ENCODE measurements around the gene MTUS2. TPM values are rescaled to one million over a fixed set of nuclear protein-coding genes. Genes with fewer than 3 reads are reported as not detected.

Gene MTUS2
- total RNA-seq, 1 experiment from 2014 or later = not detected

DNA sequence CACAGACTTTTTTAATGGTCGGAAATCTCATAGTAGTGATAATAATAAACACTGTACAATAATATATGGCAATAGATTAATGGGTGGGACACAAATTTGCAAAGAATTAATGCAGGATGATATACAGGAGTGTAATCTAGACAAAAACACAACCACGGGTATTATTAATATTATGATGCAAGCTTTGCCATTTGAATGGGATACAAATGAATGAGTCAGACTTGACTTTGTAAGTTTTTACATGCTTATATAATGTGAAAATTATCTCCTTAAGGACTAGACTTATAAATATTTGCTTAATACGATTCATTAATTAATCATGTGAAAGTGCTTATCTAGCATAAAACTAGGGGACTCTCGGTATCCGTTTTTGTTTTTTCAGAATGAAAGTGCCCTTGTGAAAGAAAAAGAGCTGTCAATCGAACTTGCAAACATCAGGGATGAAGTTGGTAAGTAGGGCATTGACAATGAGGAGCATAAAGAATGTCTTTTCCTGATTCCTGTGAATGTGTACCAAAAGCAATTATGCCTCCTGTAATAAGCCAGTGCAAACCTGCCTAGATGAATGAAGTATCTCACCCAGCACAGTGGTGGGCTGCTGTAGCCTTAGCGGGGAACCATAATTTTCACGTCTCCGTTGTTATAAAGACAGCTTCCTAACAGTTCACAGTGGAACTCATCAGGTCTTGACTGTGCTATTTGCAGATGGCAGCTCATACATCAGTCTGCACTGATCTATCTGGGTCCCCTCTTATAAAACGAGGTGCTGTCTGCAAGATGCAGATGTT lies 619.7 kb downstream of the MTUS2 start:
- Histone ChIP-seq H3K79me2 (ENCODE audit: low read length) (no peaks in the 10 kb centered on the region), H3K27me3 (ENCODE audit: low read length) (peaks cover 39% of the 10 kb centered on the region), H3K9ac (ENCODE audit: low read length) (no peak overlapping the region), H3K9me2 (replicated peaks; ENCODE audit: low read length) (no peaks in the 10 kb centered on the region), H3K9me3 (ENCODE audit: low read length) (no peaks in the 10 kb centered on the region), H2AFZ (ENCODE audit: low read length) (no peak overlapping the region), H3K27ac (ENCODE audit: low read length) (no peak overlapping the region), H3K36me3 (ENCODE audit: low read depth, low read length) (no peaks in the 10 kb centered on the region), H3K4me3 (ENCODE audit: low read length) (no peak overlapping the region), H4K20me1 (ENCODE audit: low read length) (no peaks in the 10 kb centered on the region), H3K4me2 (ENCODE audit: low read length) (no peak overlapping the region), H3K4me1 (ENCODE audit: insufficient read depth, low read length) (peaks cover 3% of the 10 kb centered on the region; the same call in 1 of the 2 replicates), H3F3A (ENCODE audit: low read length, unreplicated experiment) (no peaks in the 10 kb centered on the region)
- ChIA-PET POLR2A (ENCODE audit: unreplicated experiment) (no interaction called here), CTCF (no interaction called here)
- intact Hi-C loops (cut with micrococcal nuclease) = no loop called here
- ATAC-seq (no peak), DNase-seq (no peak)
- TF ChIP-seq EZH2 (IDR thresholded peaks at IDR 0.05; ENCODE audit: low read length, unreplicated experiment) (no peak), EZH2phosphoT487 (IDR thresholded peaks at IDR 0.05; ENCODE audit: borderline replicate concordance, low read length) (no peak), CTCF (conservative IDR thresholded peaks at IDR 0.05; ENCODE audit: low read depth, low read length) (no peak)
- BruUV-seq (replicated peaks) = no TSS peak

DNA sequence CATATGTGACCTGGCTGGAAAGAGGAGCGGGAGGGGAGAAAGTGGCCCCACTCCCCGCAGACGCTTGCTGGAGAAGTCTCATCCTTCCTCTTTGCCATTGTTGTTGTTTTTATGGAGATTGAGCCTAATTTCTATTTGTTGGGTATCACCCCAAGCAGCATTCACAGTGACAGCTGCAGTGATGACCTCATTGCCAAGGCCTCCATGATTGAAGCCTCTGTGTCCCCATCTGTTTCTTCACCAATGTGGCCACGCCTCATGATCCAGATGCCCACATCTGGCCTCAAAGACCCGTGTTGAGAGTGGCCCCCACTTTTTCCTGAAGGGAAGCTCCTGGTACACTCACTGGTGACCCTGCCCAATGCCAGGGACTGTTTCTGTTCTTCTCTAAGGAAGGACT lies 621.2 kb downstream of the MTUS2 start:
- peaks cover 42% of the 10 kb centered on the region for H3K27me3 ChIP-seq (ENCODE audit: low read length)
- H3F3A ChIP-seq (ENCODE audit: low read length, unreplicated experiment) = no peaks in the 10 kb centered on the region
- no peaks in the 10 kb centered on the region for H3K79me2 ChIP-seq (ENCODE audit: low read length)
- no peak for DNase-seq
- H3K9me2 ChIP-seq (replicated peaks; ENCODE audit: low read length) = no peaks in the 10 kb centered on the region
- no TSS peak for BruUV-seq (replicated peaks)
- no peak overlapping the region for H3K4me2 ChIP-seq (ENCODE audit: low read length)
- intact Hi-C loops (cut with micrococcal nuclease) = no loop called here
- no peak overlapping the region for H3K9ac ChIP-seq (ENCODE audit: low read length)
- H3K27ac ChIP-seq (ENCODE audit: low read length) = no peak overlapping the region
- no peak for TF ChIP-seq EZH2 (IDR thresholded peaks at IDR 0.05; ENCODE audit: low read length, unreplicated experiment)
- no peak for TF ChIP-seq EZH2phosphoT487 (IDR thresholded peaks at IDR 0.05; ENCODE audit: borderline replicate concordance, low read length)
- TF ChIP-seq CTCF (conservative IDR thresholded peaks at IDR 0.05; ENCODE audit: low read depth, low read length) = no peak
- no peak overlapping the region for H3K4me3 ChIP-seq (ENCODE audit: low read length)
- no peak overlapping the region for H2AFZ ChIP-seq (ENCODE audit: low read length)
- no peaks in the 10 kb centered on the region for H4K20me1 ChIP-seq (ENCODE audit: low read length)
- H3K9me3 ChIP-seq (ENCODE audit: low read length) = no peaks in the 10 kb centered on the region
- CTCF ChIA-PET = no interaction called here
- POLR2A ChIA-PET (ENCODE audit: unreplicated experiment) = no interaction called here
- H3K36me3 ChIP-seq (ENCODE audit: low read depth, low read length) = no peaks in the 10 kb centered on the region
- no peak for ATAC-seq
- H3K4me1 ChIP-seq (ENCODE audit: insufficient read depth, low read length) = no peaks in the 10 kb centered on the region

- ATAC-seq = no peak
These were observed 625.9 kb downstream of the MTUS2 start for GRCh38 chr13:29446016-29446415.

More at GRCh38 chr13:29446016-29446415, 625.9 kb downstream of the MTUS2 start:
- no peak for TF ChIP-seq EZH2phosphoT487 (IDR thresholded peaks at IDR 0.05; ENCODE audit: borderline replicate concordance, low read length)
- no peak for TF ChIP-seq EZH2 (IDR thresholded peaks at IDR 0.05; ENCODE audit: low read length, unreplicated experiment)
- TF ChIP-seq CTCF (conservative IDR thresholded peaks at IDR 0.05; ENCODE audit: low read depth, low read length) = no peak
- intact Hi-C loops (cut with micrococcal nuclease) = no loop called here
- H4K20me1 ChIP-seq (ENCODE audit: low read length) = no peaks in the 10 kb centered on the region
- no peaks in the 10 kb centered on the region for H3K9me2 ChIP-seq (replicated peaks; ENCODE audit: low read length)
- no peaks in the 10 kb centered on the region for H3K9me3 ChIP-seq (ENCODE audit: low read length)
- POLR2A ChIA-PET (ENCODE audit: unreplicated experiment) = no interaction called here
- BruUV-seq (replicated peaks) = no TSS peak
- H2AFZ ChIP-seq (ENCODE audit: low read length) = no peak overlapping the region
- H3K4me1 ChIP-seq (ENCODE audit: insufficient read depth, low read length) = no peaks in the 10 kb centered on the region
- DNase-seq = no peak
- no peaks in the 10 kb centered on the region for H3F3A ChIP-seq (ENCODE audit: low read length, unreplicated experiment)
- H3K36me3 ChIP-seq (ENCODE audit: low read depth, low read length) = no peaks in the 10 kb centered on the region
- no peak overlapping the region for H3K27ac ChIP-seq (ENCODE audit: low read length)
- no peak overlapping the region for H3K4me3 ChIP-seq (ENCODE audit: low read length)
- CTCF ChIA-PET = no interaction called here
- peaks cover 56% of the 10 kb centered on the region for H3K27me3 ChIP-seq (ENCODE audit: low read length)
- no peaks in the 10 kb centered on the region for H3K79me2 ChIP-seq (ENCODE audit: low read length)
- no peak overlapping the region for H3K4me2 ChIP-seq (ENCODE audit: low read length)
- H3K9ac ChIP-seq (ENCODE audit: low read length) = no peak overlapping the region
